ENCODE results near the gene SCNN1G.

- TF ChIP-seq POLR2AphosphoS5 (IDR thresholded peaks at IDR 0.05; ENCODE audit: low read depth, low read length) (no peak), POLR2A (IDR thresholded peaks at IDR 0.05; ENCODE audit: low read depth, low read length) (no peak)
These were observed 31.3 kb downstream of the SCNN1G start for GRCh38 chr16:23213831-23214230.

Measured in GM12892 (cell line).